HG03442 (cell line): ENCODE results near the gene MDFIC.
"Not testable (repeated sequence)": the region's sequence is repeated elsewhere in the genome, so short reads cannot be mapped to it uniquely, and the experiment has no call there.

Source experiments
- ATAC-seq: cut with Tn5 transposase; IDR thresholded peaks from one replicate; pipeline ENCODE4 v1.9.1; 2021; ENCODE audit warnings: mild to moderate bottlenecking, moderate library complexity; ENCODE audit not compliant: unreplicated experiment

The MDFIC gene

DNA sequence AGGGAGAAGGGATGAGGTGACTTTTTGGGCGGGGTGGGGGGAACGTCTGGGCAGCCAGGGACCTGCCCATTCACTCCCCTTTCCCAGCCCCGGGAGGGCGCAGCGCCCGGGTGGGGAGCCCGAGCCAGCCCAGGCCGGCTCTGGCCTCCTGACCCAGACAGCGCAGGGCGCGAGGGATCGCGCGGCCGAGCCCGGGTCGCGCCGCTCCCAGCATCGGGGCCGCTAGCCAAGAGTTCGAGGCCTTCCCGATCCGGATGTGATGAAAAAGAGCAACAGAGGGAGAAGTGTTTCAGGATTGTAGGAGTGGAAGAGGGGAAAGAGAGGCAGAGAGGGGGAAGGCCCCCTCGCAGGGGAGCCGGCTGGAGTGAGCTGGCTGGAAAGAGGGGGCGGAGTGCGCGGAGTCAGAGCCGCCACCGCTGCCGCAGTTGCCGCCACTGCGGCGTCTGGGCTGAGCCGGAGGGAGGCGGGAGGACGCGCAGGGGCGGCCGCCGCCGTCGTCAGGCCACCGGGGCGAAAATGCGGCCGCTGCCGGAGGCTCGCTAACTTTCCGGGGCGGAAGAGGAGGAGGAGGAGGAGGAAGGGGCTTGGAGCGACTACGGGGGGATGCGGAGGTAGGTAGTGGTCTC, at the start of gene MDFIC:
TSS of gene MDFIC (plus strand) at position 69 of the 626 bp plus-strand sequence. CDS start 940 bp downstream, outside the sequence.
- ATAC-seq: peak; percentile 37

GRCh38 chr7:114874170-114874569, 47.7 kb upstream of the MDFIC start:
- no peak for ATAC-seq

DNA sequence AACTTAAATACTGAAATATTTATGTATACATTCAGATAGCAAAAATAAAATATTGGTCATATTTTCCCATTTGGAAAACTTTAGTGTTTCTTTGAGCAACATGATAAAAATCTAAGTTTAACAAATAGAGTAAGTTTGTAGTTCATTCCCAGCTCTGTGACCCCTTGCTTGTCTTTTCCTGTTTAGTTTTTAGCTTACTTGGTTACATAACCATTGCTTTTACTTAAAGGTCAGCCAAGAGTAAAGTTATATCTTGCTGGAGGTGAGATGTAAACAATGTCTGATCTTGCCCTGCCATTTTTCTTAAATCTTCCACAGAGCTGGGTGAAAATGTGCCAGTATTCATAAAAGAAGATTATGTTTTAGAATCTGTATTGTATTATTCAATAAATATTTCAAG, 46.7 kb upstream of the MDFIC start:
- ATAC-seq: no peak

GRCh38 chr7:114879554-114879953, 42.3 kb upstream of the MDFIC start:
- no peak for ATAC-seq

DNA sequence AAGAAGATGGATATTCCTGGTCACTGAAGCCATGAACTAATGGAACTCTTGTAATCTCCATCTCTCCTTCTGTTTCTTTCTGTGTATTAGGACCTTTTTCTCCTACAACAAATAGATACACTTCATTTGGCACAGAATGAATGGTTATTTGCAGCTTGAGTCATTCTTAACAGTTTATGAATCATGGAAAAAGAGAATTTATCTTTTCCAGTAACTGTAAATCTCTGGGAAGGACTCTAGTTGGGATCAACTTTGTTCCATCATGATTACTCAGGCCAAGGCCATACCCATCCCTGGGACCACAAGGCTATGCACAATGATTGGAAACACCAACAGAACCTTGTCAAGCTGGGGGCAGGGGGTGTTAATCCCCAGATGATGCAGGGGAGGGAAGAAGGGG, 36.1 kb upstream of the MDFIC start:
- ATAC-seq: no peak

- no peak for ATAC-seq
These were observed 35.7 kb upstream of the MDFIC start for GRCh38 chr7:114886241-114886640.

- not testable (repeated sequence) for ATAC-seq
These were observed 32.8 kb upstream of the MDFIC start for GRCh38 chr7:114889116-114889515.

GRCh38 chr7:114889646-114890285, 32.1 kb upstream of the MDFIC start:
- peak; percentile 96 for ATAC-seq

GRCh38 chr7:114890561-114890960, 31.3 kb upstream of the MDFIC start:
- ATAC-seq: no peak

DNA sequence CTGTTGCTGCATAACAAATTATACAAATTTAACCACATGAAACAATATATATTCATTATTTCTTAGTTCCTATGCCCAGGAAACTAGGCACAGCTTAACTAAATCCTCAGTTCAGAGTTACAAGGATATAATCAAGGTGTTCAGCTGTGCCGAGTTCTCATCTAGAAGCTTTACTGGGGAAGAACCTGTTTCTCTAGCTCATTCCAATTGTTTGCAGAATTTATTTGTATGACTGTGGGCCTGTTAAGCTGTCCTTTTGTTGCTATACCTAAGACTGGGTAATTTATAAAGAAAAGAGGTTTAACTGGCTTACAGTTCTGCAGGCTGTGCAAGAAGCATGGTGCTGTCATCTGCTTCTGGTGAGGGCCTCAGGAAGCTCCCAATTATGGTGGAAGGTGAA, 21.8 kb upstream of the MDFIC start:
- ATAC-seq: no peak

DNA sequence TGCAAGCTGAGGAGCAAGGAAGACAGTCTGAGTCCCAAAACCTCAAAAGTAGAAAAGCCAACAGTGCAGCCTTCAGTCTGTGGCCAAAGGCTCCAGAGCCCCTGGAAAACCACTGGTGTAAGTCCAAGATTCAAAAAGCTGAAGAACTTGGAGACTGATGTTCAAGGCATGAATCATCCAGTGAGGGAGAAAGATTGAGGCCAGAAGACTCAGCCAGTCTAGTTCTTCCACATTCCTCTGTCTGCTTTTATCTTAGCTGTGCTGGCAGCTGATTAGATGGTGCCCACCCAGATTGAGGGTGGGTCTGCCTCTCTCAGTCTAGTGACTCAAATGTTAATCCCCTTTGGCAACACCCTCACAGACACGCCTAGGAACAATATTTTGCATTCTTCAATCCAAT, 20.1 kb upstream of the MDFIC start:
- ATAC-seq: no peak

DNA sequence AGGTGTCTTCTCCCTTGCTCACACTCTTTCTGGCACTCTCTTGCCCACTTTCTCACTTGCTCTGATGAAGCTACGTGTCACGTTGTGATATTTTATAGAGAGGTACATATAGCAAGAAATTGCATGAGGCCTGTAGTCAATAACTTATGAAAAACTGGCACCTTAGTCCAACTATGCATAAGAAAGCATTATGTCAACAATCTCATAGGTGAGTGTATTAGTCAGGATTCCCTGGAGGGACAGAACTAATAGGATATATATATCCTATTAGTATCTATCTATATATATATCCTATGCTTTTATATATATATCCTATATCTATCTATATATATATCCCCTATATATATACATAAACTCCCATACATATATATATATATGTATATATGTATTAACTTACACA, 18.8 kb upstream of the MDFIC start:
- ATAC-seq: no peak

- no peak for ATAC-seq
These were observed 11.1 kb upstream of the MDFIC start for GRCh38 chr7:114910787-114911186.

DNA sequence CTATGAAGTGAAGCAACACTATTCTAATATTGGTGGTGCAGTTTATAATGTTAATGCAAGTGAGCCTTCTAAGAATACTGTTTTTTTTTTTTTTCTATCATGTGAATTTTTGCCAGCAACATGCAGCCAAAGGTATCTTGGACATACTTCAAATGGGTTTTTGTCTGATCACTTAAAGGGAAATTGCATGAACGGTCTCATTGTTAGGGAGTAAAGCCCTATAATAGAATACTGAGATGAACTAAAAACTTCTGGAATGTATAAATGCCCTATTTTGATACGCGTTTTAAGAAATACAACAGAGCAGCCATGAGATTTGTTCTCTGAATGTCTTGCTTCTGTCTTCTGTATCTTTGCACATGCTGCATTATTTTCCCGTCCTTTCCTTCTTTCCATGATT, 10.5 kb upstream of the MDFIC start:
- ATAC-seq: no peak

GRCh38 chr7:114916261-114916892, 5.5 kb upstream of the MDFIC start:
- ATAC-seq: peak; percentile 90

- no peak for ATAC-seq
These were observed 4.6 kb upstream of the MDFIC start for GRCh38 chr7:114917211-114917839.

DNA sequence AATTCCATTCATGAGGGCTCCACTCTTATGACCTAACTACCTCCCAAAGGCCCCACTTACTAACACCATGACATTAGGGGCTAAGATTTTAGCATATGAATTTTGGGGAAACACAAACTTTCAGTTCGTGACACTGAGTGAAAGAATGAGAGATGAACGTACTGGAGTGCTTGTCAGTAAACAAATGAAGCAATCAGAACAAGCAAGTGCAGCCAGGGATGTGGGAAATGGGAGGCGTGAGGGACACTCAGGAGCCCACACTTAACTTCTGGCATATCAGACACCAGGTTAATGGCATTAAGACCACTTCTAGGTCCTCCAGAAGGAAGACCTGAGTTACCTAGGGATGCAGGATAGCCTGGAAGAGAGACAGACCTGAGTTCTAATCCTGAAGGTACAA, 2.3 kb upstream of the MDFIC start:
- ATAC-seq: no peak

DNA sequence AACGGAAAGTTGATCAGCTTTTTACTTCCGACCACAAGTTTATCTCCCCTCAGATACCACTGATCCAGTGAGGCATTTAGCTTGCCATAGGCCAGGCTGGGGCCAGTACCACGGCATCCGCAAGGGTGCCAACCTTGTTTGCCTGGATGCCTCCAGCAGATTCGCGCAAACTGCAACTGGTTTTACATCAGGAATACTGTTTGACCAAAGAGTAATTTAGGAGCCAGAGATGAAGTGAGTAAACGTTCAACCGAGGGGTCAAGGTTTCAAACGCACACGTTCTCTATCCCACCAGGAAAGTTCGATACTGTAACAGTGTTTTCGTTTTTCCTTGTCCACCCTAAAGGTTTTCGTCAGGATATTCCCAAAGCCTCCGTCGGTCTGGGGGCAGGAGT, 266 bp upstream of the MDFIC start:
- no peak for ATAC-seq

GRCh38 chr7:114922652-114923402, 933 bp downstream of the MDFIC start:
- ATAC-seq: peak; percentile 23

GRCh38 chr7:114923403-114923713, 1.5 kb downstream of the MDFIC start:
- ATAC-seq: no peak

DNA sequence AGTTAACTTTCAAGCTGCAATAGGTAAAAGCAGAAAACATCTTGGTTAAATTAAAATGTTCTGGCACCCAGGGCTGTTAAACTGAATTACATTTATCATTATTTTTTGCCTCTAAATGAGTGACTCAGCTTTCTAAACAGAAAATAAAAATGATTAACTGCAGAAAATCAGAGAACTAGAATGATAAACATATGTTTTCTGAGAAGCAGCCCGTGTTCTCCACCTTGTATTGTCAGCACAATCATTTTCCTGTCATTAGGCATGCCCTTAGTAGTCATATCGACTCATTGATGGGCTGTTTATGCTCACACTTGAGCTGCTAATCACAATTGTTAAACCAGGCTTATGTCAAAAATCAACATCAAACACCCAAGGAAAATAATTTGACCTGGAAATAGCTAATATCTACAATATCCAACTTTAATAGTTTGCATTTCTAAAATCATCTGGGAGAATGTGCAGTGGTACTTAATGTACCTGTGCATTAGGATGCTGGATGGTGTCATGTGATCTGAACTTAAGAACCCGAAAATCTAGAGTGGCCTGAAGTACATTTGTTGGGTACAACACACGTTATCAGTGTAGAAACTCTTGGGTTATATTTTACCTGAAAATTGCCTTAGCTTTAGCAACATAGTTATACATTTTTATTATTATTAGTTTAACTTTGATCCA, 2.3 kb downstream of the MDFIC start:
- ATAC-seq: no peak
